Transverse colon (tissue), 4 donors: ENCODE results near the gene RBM22.

Experiments used
- POLR2AphosphoS5 ChIP-seq, 3 donors: sonication (generic); formaldehyde crosslinking; IDR thresholded peaks; one replicate each; pipeline ENCODE4 v1.6.1; 2016; ENCODE audit warnings: antibody characterized with exemption in 3 of 3
- TF ChIP-seq, protein P1 (sequence below), 5 experiments: fragments of 200-600 bp in 3 of 5; fragments of 450-650 bp in 2 of 5; sonication (generic) in 3 of 5; IDR thresholded peaks; 1 replicate in 2 of 5; 2 replicates in 3 of 5; pipeline ENCODE4 v1.5.1; 2016 to 2017; ENCODE audit warnings: antibody characterized with exemption in 5 of 5, inconsistent platforms in 3 of 5, mild to moderate bottlenecking in 2 of 5, moderate library complexity in 1 of 5

- TF ChIP-seq, protein P1, sequence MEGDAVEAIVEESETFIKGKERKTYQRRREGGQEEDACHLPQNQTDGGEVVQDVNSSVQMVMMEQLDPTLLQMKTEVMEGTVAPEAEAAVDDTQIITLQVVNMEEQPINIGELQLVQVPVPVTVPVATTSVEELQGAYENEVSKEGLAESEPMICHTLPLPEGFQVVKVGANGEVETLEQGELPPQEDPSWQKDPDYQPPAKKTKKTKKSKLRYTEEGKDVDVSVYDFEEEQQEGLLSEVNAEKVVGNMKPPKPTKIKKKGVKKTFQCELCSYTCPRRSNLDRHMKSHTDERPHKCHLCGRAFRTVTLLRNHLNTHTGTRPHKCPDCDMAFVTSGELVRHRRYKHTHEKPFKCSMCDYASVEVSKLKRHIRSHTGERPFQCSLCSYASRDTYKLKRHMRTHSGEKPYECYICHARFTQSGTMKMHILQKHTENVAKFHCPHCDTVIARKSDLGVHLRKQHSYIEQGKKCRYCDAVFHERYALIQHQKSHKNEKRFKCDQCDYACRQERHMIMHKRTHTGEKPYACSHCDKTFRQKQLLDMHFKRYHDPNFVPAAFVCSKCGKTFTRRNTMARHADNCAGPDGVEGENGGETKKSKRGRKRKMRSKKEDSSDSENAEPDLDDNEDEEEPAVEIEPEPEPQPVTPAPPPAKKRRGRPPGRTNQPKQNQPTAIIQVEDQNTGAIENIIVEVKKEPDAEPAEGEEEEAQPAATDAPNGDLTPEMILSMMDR (IDR thresholded peaks at IDR 0.05), result no peak
- TF ChIP-seq POLR2AphosphoS5 (IDR thresholded peaks at IDR 0.05), result no peak
Measured at GRCh38 chr5:150665044-150665443, 35.8 kb downstream of the RBM22 start.
